ENCODE measurements around the gene PCDH15.

PCDH15 gene

GRCh38 chr10:54800741-54801421, at the start of gene PCDH15:
Gene PCDH15 (minus strand): TSS chr10:54801231. CDS start chr10:54664262, 136,969 bp downstream.
- DNase-seq (ENCODE audit: low read depth in 2 of 2) = no peak

DNA sequence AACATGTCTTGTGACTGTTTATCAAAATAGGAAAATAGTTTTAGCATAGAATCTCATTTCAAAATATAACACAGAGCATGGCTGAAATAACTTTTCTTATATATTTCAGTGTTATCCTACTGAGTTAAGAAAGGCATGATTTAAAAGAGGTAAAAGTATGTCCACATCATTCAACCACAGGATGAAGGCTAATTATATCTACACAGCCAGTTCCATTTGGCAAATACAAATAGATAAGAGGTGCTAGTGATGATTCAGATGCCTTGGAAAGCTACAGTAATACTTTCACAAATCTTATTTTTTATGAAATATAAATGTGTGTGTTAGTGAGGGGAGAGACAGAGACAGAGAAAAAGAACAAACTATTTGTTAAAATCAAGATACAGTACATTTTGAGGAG, 42.9 kb upstream of the PCDH15 start:
- DNase-seq (ENCODE audit: low read depth in 2 of 2) = no peak

GRCh38 chr10:54843085-54843646, 42.1 kb upstream of the PCDH15 start:
- no peak for DNase-seq (ENCODE audit: low read depth in 2 of 2)

- DNase-seq (ENCODE audit: low read depth in 2 of 2) = no peak
Observed at GRCh38 chr10:54837479-54837878, 36.4 kb upstream of the PCDH15 start.

- no peak for DNase-seq (ENCODE audit: low read depth in 2 of 2)
Observed at GRCh38 chr10:54833029-54833428, 32.0 kb upstream of the PCDH15 start.

GRCh38 chr10:54826994-54827560, 26.0 kb upstream of the PCDH15 start:
- no peak for DNase-seq (ENCODE audit: low read depth in 2 of 2)

DNA sequence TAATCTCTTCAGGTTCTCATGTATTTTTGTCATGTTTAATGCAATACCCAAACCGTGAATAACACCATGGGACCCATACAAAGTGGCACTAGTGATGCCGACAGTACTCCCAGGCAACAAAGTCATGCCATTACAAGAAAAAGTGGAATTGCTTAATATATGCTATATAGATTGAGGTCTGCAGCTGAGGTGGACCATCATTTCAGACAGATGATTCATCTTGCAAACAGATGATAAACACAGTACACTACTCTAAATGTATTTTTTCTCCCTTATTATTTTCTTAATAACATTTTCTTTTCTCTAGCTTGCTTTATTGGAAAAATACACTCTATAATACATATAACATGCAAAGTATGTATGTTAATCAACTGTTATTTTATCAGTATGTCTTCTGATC, 14.6 kb upstream of the PCDH15 start:
- DNase-seq (ENCODE audit: low read depth in 2 of 2) = no peak

DNA sequence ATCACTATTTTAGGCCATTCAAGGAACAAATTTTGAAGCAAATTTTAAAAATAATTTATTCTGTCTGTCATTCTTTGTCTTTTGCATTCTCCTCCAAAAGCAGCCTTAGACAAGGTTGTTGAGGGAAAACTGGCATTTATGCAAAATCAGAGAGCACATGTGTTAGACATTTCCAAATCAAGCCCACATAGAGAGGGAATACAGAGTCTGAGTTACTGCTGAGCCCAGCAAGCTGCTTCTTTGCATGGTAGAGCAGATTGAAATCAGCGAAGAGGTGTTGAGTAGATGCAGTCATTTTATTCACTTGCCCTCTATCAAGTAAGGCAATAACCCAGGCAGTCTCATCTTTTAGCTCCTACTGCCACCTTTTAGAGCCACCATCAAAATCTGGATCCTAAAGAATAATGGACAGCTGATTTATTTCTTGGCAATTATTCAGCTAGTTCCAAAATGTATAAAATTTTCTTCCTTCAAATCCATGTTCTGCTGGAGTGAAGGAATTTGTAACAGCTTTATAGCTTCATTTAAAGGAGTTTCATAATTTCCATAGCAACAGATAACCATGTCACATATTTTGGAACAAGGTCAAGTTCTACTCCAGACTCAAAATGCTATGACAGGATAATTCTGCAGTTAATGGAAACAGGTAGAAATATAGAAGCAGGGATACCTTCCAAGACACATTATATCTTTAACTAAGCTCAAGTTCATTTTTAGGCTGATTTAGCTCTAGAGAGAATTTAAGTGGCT, 7.3 kb upstream of the PCDH15 start:
- DNase-seq (ENCODE audit: low read depth in 2 of 2) = no peak

DNA sequence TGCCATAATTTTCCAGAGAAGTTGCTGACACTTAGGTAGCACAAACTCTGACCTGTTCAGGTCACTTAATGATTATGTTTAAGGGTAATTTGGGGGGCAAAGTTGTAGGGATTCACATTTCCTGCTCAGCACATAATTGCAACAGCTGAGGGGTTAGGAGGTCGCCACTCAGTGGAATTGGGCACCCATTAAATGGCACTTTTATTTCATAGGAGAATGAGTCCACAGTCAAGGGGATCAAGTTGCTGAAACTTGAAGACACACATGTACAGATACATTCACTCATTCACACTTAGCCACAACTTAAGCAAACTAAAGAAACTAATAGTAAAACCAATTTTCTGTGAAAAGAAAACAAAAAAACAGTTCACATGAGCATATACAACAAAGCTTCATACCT, 1.5 kb downstream of the PCDH15 start:
- DNase-seq (ENCODE audit: low read depth in 2 of 2) = no peak

GRCh38 chr10:54797636-54798321, 3.3 kb downstream of the PCDH15 start:
- DNase-seq (ENCODE audit: low read depth in 2 of 2) = no peak

- DNase-seq (ENCODE audit: low read depth in 2 of 2) = no peak
Observed at GRCh38 chr10:54796881-54797280, 4.2 kb downstream of the PCDH15 start.

DNA sequence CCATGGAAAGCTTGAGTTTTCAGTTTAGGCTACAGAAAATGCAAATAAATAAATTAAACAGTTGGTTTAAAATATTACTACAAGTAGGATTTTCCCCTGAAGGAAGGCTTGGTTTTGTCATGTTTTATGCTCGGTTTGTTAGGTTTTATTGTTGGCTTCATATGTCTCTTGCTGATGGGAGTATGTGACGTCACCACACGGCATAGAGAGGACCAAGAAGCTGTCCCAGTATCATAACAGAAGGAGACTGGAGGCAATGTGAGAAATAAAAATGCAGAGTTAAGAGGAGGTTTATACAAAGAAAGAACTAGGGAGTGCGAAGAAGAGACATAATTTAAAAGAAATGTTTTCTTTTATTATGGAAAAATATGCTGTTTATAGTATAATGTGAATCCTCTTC, 24.4 kb downstream of the PCDH15 start:
- DNase-seq (ENCODE audit: low read depth in 2 of 2) = no peak

GRCh38 chr10:54772468-54773122, 28.4 kb downstream of the PCDH15 start:
- no peak for DNase-seq (ENCODE audit: low read depth in 2 of 2)

DNA sequence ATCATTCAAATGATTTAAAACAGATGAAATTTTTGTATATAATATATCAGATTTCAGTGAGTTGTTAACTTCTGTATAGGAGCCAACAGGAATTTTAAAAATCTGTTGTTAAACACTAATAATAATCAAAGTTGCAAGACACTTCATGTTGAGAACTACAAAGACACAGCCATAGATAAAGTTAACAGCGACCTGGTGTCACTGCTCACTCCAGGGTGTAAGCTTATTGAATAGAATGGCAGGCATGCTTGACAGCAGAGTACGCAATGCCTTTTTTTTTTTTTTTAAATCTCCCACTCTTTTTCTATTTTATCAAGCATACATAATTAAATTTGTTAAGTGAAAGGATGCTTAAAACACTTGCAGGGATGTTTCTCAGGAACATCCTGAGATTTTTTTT, 32.0 kb downstream of the PCDH15 start:
- no peak for DNase-seq (ENCODE audit: low read depth in 2 of 2)

GRCh38 chr10:54758791-54759190, 42.2 kb downstream of the PCDH15 start:
- no peak for DNase-seq (ENCODE audit: low read depth in 2 of 2)

- DNase-seq (ENCODE audit: low read depth in 2 of 2) = no peak
Observed at GRCh38 chr10:54749623-54750022, 51.4 kb downstream of the PCDH15 start.

- no peak for DNase-seq (ENCODE audit: low read depth in 2 of 2)
Observed at GRCh38 chr10:54745436-54745835, 55.6 kb downstream of the PCDH15 start.

DNA sequence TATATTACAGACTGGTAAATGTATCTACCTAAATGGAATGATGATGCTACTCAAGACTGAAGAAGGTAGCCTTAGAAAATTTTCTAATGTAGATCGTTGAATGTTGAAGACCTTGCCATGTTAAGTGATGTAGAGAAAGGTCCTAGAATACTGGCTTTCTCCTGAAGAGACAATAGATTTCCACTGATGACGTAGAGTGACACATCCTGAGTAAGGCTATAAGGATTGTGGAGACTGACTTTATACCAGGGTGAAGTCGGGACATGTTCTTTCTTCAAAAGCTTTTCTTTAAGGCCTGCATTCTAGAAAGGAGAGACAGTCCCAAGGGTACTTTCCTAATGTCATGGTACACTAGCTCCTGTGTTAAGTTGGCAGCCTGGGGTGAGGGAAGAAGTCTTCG, 58.6 kb downstream of the PCDH15 start:
- DNase-seq (ENCODE audit: low read depth in 2 of 2) = no peak

DNA sequence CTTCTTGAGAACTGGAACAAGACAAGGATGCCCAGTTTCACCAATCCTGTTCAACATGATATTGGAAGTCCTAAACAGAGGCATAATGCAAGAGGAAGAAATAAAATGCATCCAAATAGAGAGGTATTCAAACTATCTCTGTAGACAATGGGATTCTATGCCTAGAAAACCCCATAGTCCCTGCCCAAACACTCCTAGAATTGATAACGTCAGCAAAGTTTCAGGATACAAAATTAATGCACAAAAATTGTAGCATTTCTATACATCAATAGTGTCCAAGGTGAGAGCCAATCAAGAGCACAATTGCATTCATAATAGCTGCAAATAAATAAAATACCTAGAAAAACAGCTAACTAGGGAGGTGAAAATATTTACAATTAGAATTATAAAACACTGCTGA, 72.5 kb downstream of the PCDH15 start:
- DNase-seq (ENCODE audit: low read depth in 2 of 2) = no peak

GRCh38 chr10:54722075-54722474, 79.0 kb downstream of the PCDH15 start:
- no peak for DNase-seq (ENCODE audit: low read depth in 2 of 2)

DNA sequence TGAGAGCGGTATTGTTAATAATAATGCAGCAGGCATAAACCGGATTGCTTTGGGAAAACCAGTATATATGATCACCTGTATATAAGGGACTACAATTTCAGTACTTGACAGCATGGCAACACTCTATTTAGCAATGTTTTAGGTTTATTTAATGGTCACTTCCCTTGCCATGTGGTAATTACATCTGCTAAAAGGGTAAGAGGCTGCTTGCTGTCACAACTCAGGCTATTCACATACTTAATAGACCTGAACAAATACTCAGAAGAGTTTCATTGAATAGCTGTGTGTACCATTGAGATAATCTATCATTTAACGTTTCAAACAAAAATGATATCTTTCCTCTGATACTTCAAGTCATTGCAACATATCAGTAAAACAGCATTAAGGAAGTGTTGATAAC, 90.1 kb downstream of the PCDH15 start:
- DNase-seq (ENCODE audit: low read depth in 2 of 2) = no peak

DNA sequence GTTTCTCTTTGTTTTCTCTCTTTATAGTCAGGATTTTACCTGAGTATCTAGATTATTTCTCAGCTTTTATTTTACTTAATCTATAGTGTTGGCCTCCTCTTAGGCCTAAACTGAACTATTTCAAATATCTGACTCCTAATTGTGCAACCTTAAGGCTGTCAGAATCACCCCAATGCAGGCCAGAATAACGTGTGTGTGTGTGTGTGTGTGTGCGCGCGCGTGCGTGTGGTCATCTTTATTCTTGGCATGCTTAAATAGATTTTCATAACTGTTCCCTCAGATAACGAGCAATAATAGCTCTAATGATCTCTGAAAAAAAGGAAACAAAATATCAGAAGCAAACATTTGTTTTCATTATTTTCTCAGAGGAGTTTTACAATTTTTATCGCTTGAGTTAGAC, 92.4 kb downstream of the PCDH15 start:
- no peak for DNase-seq (ENCODE audit: low read depth in 2 of 2)
